ENCODE results near the gene AHCYL2. TPM values are rescaled to one million over a fixed set of nuclear protein-coding genes. Genes with fewer than 3 reads are reported as not detected.
A peak's percentile ranks its signal among the peaks of the same experiment; 100 is the strongest.

AHCYL2 gene
- polyA plus RNA-seq, 1 experiment: 13.3 TPM

GRCh38 chr7:129375141-129375938 is 150.5 kb downstream of the AHCYL2 start:
- no peaks in the 10 kb centered on the region for H3K27me3 ChIP-seq (ENCODE audit: control insufficient read depth, insufficient read depth, low read length)
- POLR2A ChIA-PET: no interaction called here
- H3K4me3 ChIP-seq (ENCODE audit: low read depth, low read length): no peak overlapping the region
- CTCF ChIA-PET: interaction anchor here (0.6 to 5.2 kb wide), 12 partner anchors 7 to 450 kb away, joined by 3 to 64 read pairs (median 7); no protein-coding TSS in a partner anchor
- no peaks in the 10 kb centered on the region for H3K9me3 ChIP-seq (ENCODE audit: control insufficient read depth, insufficient read depth, low read length)
- no peak for DNase-seq (ENCODE audit: low read depth, low spot score)
- no peak for TF ChIP-seq CTCF (IDR thresholded peaks at IDR 0.05; ENCODE audit: low read depth, low read length)
- no peak overlapping the region for H3K27ac ChIP-seq (ENCODE audit: low read depth, low read length)

GRCh38 chr7:129376076-129376777 is 151.4 kb downstream of the AHCYL2 start:
- ChIA-PET POLR2A (interaction anchor here (0.8 kb wide), 1 partner anchor 58 kb away, joined by 3 read pairs; the partner anchor contains the start of gene STRIP2), CTCF (interaction anchor here (0.6 to 5.2 kb wide), 25 partner anchors 8 to 635 kb away, joined by 3 to 64 read pairs (median 4); no protein-coding TSS in a partner anchor)
- no peak overlapping the region for H3K27ac ChIP-seq (ENCODE audit: low read depth, low read length)
- H3K27me3 ChIP-seq (ENCODE audit: control insufficient read depth, insufficient read depth, low read length): no peaks in the 10 kb centered on the region
- no peak for DNase-seq (ENCODE audit: low read depth, low spot score)
- no peaks in the 10 kb centered on the region for H3K9me3 ChIP-seq (ENCODE audit: control insufficient read depth, insufficient read depth, low read length)
- H3K4me3 ChIP-seq (ENCODE audit: low read depth, low read length): no peak overlapping the region
- TF ChIP-seq CTCF (IDR thresholded peaks at IDR 0.05; ENCODE audit: low read depth, low read length): peak; percentile 72

- TF ChIP-seq CTCF (IDR thresholded peaks at IDR 0.05; ENCODE audit: low read depth, low read length): no peak
- Histone ChIP-seq H3K9me3 (ENCODE audit: control insufficient read depth, insufficient read depth, low read length) (no peaks in the 10 kb centered on the region), H3K27me3 (ENCODE audit: control insufficient read depth, insufficient read depth, low read length) (no peaks in the 10 kb centered on the region), H3K4me3 (ENCODE audit: low read depth, low read length) (no peak overlapping the region), H3K27ac (ENCODE audit: low read depth, low read length) (no peak overlapping the region)
- DNase-seq (ENCODE audit: low read depth, low spot score): no peak
- POLR2A ChIA-PET: interaction anchor here (0.8 kb wide), 1 partner anchor 57 kb away, joined by 3 read pairs; the partner anchor contains the start of gene STRIP2
- CTCF ChIA-PET: interaction anchor here (0.6 to 5.2 kb wide), 19 partner anchors 8 to 634 kb away, joined by 3 to 64 read pairs (median 4); no protein-coding TSS in a partner anchor
These were observed 152.2 kb downstream of the AHCYL2 start for GRCh38 chr7:129376778-129377700.

- no peak overlapping the region for H3K27ac ChIP-seq (ENCODE audit: low read depth, low read length)
- CTCF ChIA-PET: interaction anchor here (1.5 kb wide), 1 partner anchor 89 kb away, joined by 4 read pairs; no protein-coding TSS in a partner anchor
- no peak overlapping the region for H3K4me3 ChIP-seq (ENCODE audit: low read depth, low read length)
- H3K27me3 ChIP-seq (ENCODE audit: control insufficient read depth, insufficient read depth, low read length): no peaks in the 10 kb centered on the region
- H3K9me3 ChIP-seq (ENCODE audit: control insufficient read depth, insufficient read depth, low read length): no peaks in the 10 kb centered on the region
- no peak for DNase-seq (ENCODE audit: low read depth, low spot score)
- POLR2A ChIA-PET: no interaction called here
- TF ChIP-seq CTCF (IDR thresholded peaks at IDR 0.05; ENCODE audit: low read depth, low read length): no peak
These were observed 157.1 kb downstream of the AHCYL2 start for GRCh38 chr7:129381710-129382484.
